Pancreas (tissue), 10 donors: ENCODE data around the gene ARFGAP3. TPM values are rescaled to one million over a fixed set of nuclear protein-coding genes. Genes with fewer than 3 reads are reported as not detected.

Source experiments
- ATAC-seq, 4 donors: fragments of 200-7000 bp; cut with Tn5 transposase; one replicate each; pipeline versions ENCODE4 v1.8.0 to v1.9.1; 2020; ENCODE audit warnings: mild to moderate bottlenecking in 4 of 4, moderate library complexity in 4 of 4
- DNase-seq, 6 donors: peaks; one replicate each; pipeline ENCODE4 v3.0.0-alpha.2; 2020
- FAIRE-seq: peaks from 2 replicates; lab custom pipeline; 2012; peaks lifted over from hg19 to GRCh38; lab: Jason Lieb, UNC
- H3K27ac ChIP-seq, 4 donors: fragments of 200-600 bp; sonication (generic); 1 replicate in 3 of 4; 2 replicates in 1 of 4; pipeline versions ENCODE4 v1.5.0 to v1.8.0; 2020
- H3K27me3 ChIP-seq, 4 donors: fragments of 200-600 bp; one replicate each; pipeline ENCODE4 v1.8.0; 2021
- H3K36me3 ChIP-seq, 3 donors: fragments of 200-600 bp; sonication (generic) in 1 of 3; one replicate each; pipeline versions ENCODE4 v1.5.0 to v1.8.0; 2020 to 2021
- H3K4me1 ChIP-seq, 3 donors: fragments of 200-600 bp; one replicate each; pipeline ENCODE4 v1.8.0; 2021
- H3K4me3 ChIP-seq, 4 donors: fragments of 200-600 bp; sonication (generic) in 2 of 4; one replicate each; pipeline versions ENCODE4 v1.5.0 to v1.8.0; 2020 to 2021
- H3K9me3 ChIP-seq, 4 donors: fragments of 200-600 bp; one replicate each; pipeline ENCODE4 v1.8.0; 2021
- CTCF ChIP-seq, 4 donors: fragments of 200-600 bp; sonication (generic) in 3 of 4; IDR thresholded peaks; one replicate each; pipeline versions ENCODE4 v1.5.0 to v1.8.0; 2021; ENCODE audit warnings: antibody characterized with exemption in 4 of 4
- WGBS, 2 donors: extraction: QIAGEN DNeasy Blood & Tissue Kit; methylation state at CpG; one replicate each; pipeline ENCODE4 v1.1.7; 2013; 5-methylcytosine and 5-hydroxymethylcytosine counted together
- intact Hi-C, 3 donors: fragments of 100-400 bp; cut with DNase I; formaldehyde crosslinking; loops; one replicate each; pipeline versions ENCODE4 v1.11.1 to v1.14.2; 2022
- polyA plus RNA-seq, 2 donors: library from polyadenylated mRNA; stranded (reverse); fragments of 200-250 nt; gene quantifications; one replicate each; pipeline ENCODE4 v1.2.3, GENCODE V29; 2013
- total RNA-seq, 6 donors: library from RNA; stranded (reverse); fragmentation: NEBNext Ultra II Directional in 4 of 6; extraction: Animal tissue kit (Norgen Biotek cat#: 25700) in 4 of 6; gene quantifications; one replicate each; pipeline versions ENCODE4 v1.2.1 to v1.2.4, GENCODE V29; 2021 to 2023
- donor health status: healthy with polysubstance abuse.
- donor health status: DM: no; HTN: no; CAD: no; lungs with moderate emphysema.
- donor health status: DM: no; HTN: no; CAD: no.
- donor health status: control.
- donor health status: control.
- donor health status: Bipolar disorder and iron deficiency.
- donor health status: DM: yes; HTN: yes; CAD: no.
- donor health status: DM: no; HTN: no; CAD: no.
- donor health status: DM: no; HTN: no; CAD: no.
- donor health status: DM: yes; HTN: yes; CAD: no.

ARFGAP3 gene
- total and polyA plus RNA-seq, 8 donors, result 39.1 to 75.3 (median 61.1) TPM

- Histone ChIP-seq H3K4me3 (no peak overlapping the region), H3K9me3 (no peaks in the 10 kb centered on the region), H3K27me3 (no peaks in the 10 kb centered on the region), H3K27ac (no peak overlapping the region), H3K4me1 (peaks cover 8 to 18% (median 9%) of the 10 kb centered on the region in 3 donors), H3K36me3 (peaks cover 0 to 9% (median 4%) of the 10 kb centered on the region in 3 donors)
- DNase-seq (peak in 1 of 6 donors; percentile 35), ATAC-seq (no peak), FAIRE-seq (no peak)
- 91% methylated on average over 7 of the region's 7 CpGs for WGBS, 2 donors
- intact Hi-C loops, result no loop called here
- no peak for TF ChIP-seq CTCF (IDR thresholded peaks at IDR 0.05)
Observed at GRCh38 chr22:42866100-42866499, 9.0 kb upstream of the ARFGAP3 start.

GRCh38 chr22:42865536-42865935 lies 8.5 kb upstream of the ARFGAP3 start:
- Histone ChIP-seq H3K27me3 (no peaks in the 10 kb centered on the region), H3K4me1 (peaks cover 8 to 18% (median 9%) of the 10 kb centered on the region in 3 donors), H3K27ac (no peak overlapping the region), H3K4me3 (no peak overlapping the region), H3K9me3 (no peaks in the 10 kb centered on the region), H3K36me3 (peaks cover 0 to 3% (median 0%) of the 10 kb centered on the region in 3 donors)
- FAIRE-seq, result no peak
- 85 to 89% methylated on average over 8 of the region's 8 CpGs for WGBS, 2 donors
- intact Hi-C loops, result no loop called here
- DNase-seq, result peak in 1 of 6 donors; percentile 15
- no peak for ATAC-seq
- no peak for TF ChIP-seq CTCF (IDR thresholded peaks at IDR 0.05)

- Histone ChIP-seq H3K36me3 (no peaks in the 10 kb centered on the region), H3K9me3 (no peaks in the 10 kb centered on the region), H3K4me1 (peaks cover under 1 to 6% (median 4%) of the 10 kb centered on the region in 3 donors), H3K27ac (no peak overlapping the region), H3K4me3 (no peak overlapping the region), H3K27me3 (no peaks in the 10 kb centered on the region)
- no peak for TF ChIP-seq CTCF (IDR thresholded peaks at IDR 0.05)
- intact Hi-C loops, result no loop called here
- 81 to 91% methylated on average over 4 of the region's 4 CpGs for WGBS, 2 donors
- DNase-seq (no peak), ATAC-seq (no peak), FAIRE-seq (no peak)
Observed at GRCh38 chr22:42863349-42863961, 6.4 kb upstream of the ARFGAP3 start.

DNA sequence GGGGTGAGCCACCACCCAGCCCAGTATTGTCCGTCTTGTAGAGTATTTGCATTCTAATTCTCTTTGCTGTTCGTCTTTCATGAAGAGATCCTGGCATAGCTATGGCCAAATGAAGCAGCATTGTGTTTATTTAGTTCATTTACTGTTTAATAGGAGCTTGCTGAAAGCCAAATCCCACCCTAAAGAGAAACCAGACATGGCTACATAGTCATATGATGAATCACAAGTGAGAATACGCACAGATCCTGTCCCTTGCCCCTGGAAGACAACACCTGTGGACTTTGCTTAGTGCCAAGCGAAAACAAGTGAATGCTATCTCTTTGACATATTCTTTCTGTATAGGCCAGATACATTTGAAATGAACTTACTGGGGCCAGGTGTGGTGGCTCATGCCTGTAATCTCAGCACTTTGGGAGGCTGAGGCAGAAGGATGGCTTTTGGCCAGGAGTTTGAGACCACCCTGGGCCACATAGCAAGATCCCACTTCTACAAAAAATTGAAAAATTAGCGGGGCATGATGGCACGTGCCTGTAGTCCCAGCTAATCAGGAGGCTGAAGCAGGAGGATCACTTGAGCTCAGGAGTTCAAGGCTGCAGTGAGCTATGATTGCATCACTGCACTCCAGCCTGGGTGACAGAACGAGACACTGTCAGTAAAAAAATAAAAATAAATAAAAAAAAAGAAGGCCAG lies 5.1 kb upstream of the ARFGAP3 start:
- FAIRE-seq (no peak), DNase-seq (no peak), ATAC-seq (no peak)
- no peaks in the 10 kb centered on the region for H3K36me3 ChIP-seq
- no peak for TF ChIP-seq CTCF (IDR thresholded peaks at IDR 0.05)
- no peak overlapping the region for H3K27ac ChIP-seq
- 87 to 89% methylated on average over 7 of the region's 7 CpGs for WGBS, 2 donors
- H3K27me3 ChIP-seq, result no peaks in the 10 kb centered on the region
- intact Hi-C loops, result no loop called here
- no peak overlapping the region for H3K4me3 ChIP-seq
- peaks cover 0 to 9% (median 7%) of the 10 kb centered on the region in 3 donors for H3K4me1 ChIP-seq
- H3K9me3 ChIP-seq, result no peaks in the 10 kb centered on the region

GRCh38 chr22:42860968-42861367 lies 3.9 kb upstream of the ARFGAP3 start:
- 58 to 65% methylated on average over 4 of the region's 4 CpGs for WGBS, 2 donors
- no peak for TF ChIP-seq CTCF (IDR thresholded peaks at IDR 0.05)
- no peaks in the 10 kb centered on the region for H3K27me3 ChIP-seq
- no peaks in the 10 kb centered on the region for H3K36me3 ChIP-seq
- H3K9me3 ChIP-seq, result no peaks in the 10 kb centered on the region
- DNase-seq (peak in 1 of 6 donors; percentile 18), FAIRE-seq (no peak), ATAC-seq (no peak)
- peaks cover 0 to 9% (median 7%) of the 10 kb centered on the region in 3 donors for H3K4me1 ChIP-seq
- H3K4me3 ChIP-seq, result no peak overlapping the region
- intact Hi-C loops, result no loop called here
- no peak overlapping the region for H3K27ac ChIP-seq
